ENCODE results near the gene UBA5. TPM values are rescaled to one million over a fixed set of nuclear protein-coding genes. Genes with fewer than 3 reads are reported as not detected.

UBA5 gene
- total and polyA plus RNA-seq, 4 donors: 15.3 to 51.9 (median 36.0) TPM

DNA sequence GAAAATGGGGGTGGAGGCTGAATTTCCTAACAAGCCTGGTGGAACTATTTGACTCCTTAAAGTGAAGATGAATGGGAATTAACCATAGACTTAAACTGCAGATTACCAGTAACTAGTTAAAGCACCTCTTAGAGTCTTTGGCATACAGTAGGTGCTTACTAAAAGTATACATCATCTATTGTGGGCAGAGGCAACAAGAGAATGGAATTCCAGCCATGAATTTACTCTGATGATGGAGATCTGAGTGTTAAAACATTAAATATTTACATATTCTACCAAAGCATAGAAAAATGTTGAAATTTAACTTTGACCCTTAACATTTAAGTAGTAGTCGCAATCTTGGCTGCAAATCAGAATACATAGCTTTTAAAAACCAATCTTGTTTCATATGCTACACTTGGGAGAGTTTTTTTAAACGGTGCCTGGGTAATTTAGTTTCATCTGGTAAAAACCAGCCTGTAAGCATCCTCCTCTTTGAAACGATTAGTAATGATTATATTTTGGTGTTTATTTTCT is 5.2 kb downstream of the UBA5 start:
- H3K4me1 ChIP-seq (ENCODE audit: control insufficient read depth in 4 of 4, insufficient read depth in 4 of 4, low read length in 3 of 4): peaks cover 4 to 25% (median 18%) of the 10 kb centered on the region in 4 donors

DNA sequence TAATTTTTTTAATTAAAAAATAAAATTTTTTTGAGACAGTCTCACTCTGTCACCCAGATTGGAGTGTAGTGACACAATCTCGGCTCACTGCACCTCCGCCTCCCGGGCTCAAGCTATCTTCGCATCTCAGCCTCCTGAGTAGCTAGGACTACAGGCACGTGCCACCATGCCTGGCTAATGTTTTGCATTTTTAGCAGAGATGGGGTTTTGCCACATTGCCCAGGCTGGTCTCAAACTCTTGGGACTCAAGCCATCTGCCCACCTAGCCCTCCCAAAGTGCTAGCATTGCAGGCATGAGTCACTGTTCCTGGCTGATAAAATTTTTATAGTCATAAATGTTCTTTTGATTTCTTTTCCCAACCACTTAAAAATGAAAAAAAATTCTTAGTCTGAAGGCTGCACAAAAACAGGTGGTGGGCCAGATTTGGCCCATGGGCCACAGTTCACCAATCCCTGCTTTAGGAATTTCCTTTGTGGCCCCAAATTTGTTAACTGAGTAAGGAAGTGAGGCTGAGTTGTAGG is 9.2 kb downstream of the UBA5 start:
- no peak overlapping the region for H3K27ac ChIP-seq (ENCODE audit: low read depth in 1 of 2, low read length in 2 of 2)
- peaks cover 0 to 6% (median 5%) of the 10 kb centered on the region in 4 donors for H3K4me1 ChIP-seq (ENCODE audit: control insufficient read depth in 4 of 4, insufficient read depth in 4 of 4, low read length in 3 of 4)
- no peak for TF ChIP-seq FOXA1 (IDR thresholded peaks at IDR 0.05)
- no peak for TF ChIP-seq JUND (IDR thresholded peaks at IDR 0.05)
- no peak for TF ChIP-seq NR2F2 (IDR thresholded peaks at IDR 0.05)
- TF ChIP-seq, protein P1, sequence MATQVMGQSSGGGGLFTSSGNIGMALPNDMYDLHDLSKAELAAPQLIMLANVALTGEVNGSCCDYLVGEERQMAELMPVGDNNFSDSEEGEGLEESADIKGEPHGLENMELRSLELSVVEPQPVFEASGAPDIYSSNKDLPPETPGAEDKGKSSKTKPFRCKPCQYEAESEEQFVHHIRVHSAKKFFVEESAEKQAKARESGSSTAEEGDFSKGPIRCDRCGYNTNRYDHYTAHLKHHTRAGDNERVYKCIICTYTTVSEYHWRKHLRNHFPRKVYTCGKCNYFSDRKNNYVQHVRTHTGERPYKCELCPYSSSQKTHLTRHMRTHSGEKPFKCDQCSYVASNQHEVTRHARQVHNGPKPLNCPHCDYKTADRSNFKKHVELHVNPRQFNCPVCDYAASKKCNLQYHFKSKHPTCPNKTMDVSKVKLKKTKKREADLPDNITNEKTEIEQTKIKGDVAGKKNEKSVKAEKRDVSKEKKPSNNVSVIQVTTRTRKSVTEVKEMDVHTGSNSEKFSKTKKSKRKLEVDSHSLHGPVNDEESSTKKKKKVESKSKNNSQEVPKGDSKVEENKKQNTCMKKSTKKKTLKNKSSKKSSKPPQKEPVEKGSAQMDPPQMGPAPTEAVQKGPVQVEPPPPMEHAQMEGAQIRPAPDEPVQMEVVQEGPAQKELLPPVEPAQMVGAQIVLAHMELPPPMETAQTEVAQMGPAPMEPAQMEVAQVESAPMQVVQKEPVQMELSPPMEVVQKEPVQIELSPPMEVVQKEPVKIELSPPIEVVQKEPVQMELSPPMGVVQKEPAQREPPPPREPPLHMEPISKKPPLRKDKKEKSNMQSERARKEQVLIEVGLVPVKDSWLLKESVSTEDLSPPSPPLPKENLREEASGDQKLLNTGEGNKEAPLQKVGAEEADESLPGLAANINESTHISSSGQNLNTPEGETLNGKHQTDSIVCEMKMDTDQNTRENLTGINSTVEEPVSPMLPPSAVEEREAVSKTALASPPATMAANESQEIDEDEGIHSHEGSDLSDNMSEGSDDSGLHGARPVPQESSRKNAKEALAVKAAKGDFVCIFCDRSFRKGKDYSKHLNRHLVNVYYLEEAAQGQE (IDR thresholded peaks at IDR 0.05): no peak
- WGBS: 98% methylated on average over 5 of the region's 5 CpGs
- H3K9me3 ChIP-seq (ENCODE audit: control insufficient read depth in 4 of 4, low read length in 3 of 4): no peaks in the 10 kb centered on the region
- H3K9ac ChIP-seq (ENCODE audit: low read depth in 1 of 2, low read length in 2 of 2): no peak overlapping the region
- no peaks in the 10 kb centered on the region for H3K27me3 ChIP-seq (ENCODE audit: control insufficient read depth in 4 of 4, insufficient read depth in 4 of 4, low read length in 3 of 4)
- no peak overlapping the region for H3K4me3 ChIP-seq (ENCODE audit: low read depth in 1 of 3, low read length in 3 of 3)
- peaks cover 4 to 32% (median 13%) of the 10 kb centered on the region in 4 donors for H3K36me3 ChIP-seq (ENCODE audit: control insufficient read depth in 4 of 4, insufficient read depth in 3 of 4, low read depth in 1 of 4, low read length in 3 of 4)
- DNase-seq (ENCODE audit: low spot score): no peak

More for the DNA sequence above, 5.2 kb downstream of the UBA5 start:
- TF ChIP-seq NR2F2 (IDR thresholded peaks at IDR 0.05) (no peak), HNF4A (conservative IDR thresholded peaks at IDR 0.05) (peak in 1 of 2 donors; percentile 7)
- no peak for DNase-seq (ENCODE audit: low spot score)
- 48% methylated on average over 3 of the region's 3 CpGs for WGBS
- H3K9me3 ChIP-seq (ENCODE audit: control insufficient read depth in 4 of 4, low read length in 3 of 4): no peaks in the 10 kb centered on the region
- H3K27ac ChIP-seq (ENCODE audit: low read depth in 1 of 2, low read length in 2 of 2): no peak overlapping the region
- no peak overlapping the region for H3K4me3 ChIP-seq (ENCODE audit: low read depth in 1 of 3, low read length in 3 of 3)
- H3K27me3 ChIP-seq (ENCODE audit: control insufficient read depth in 4 of 4, insufficient read depth in 4 of 4, low read length in 3 of 4): no peaks in the 10 kb centered on the region
- H3K36me3 ChIP-seq (ENCODE audit: control insufficient read depth in 4 of 4, insufficient read depth in 3 of 4, low read depth in 1 of 4, low read length in 3 of 4): peaks cover 0 to 11% (median 1%) of the 10 kb centered on the region in 4 donors
- no peak overlapping the region for H3K9ac ChIP-seq (ENCODE audit: low read depth in 1 of 2, low read length in 2 of 2)

DNA sequence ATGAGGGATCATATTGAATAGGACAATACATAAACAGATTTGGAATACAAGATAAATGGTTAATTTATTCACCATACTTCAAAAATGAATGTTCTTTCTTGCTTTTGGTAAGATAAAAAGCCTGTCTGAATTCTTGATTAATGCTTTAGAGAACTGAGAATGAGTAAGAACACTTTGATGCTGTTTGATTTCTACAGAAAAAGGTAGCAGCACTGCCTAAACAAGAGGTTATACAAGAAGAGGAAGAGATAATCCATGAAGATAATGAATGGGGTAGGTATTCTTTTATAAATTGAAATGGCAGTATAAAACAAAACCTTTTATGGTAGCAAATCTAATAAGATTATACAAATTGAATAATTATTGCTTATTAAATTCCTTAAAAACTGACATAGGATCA is 15.3 kb downstream of the UBA5 start:
- H3K36me3 ChIP-seq (ENCODE audit: control insufficient read depth in 4 of 4, insufficient read depth in 3 of 4, low read depth in 1 of 4, low read length in 3 of 4): peaks cover 4 to 51% (median 34%) of the 10 kb centered on the region in 4 donors
- H3K4me3 ChIP-seq (ENCODE audit: low read depth in 1 of 3, low read length in 3 of 3): no peak overlapping the region
- TF ChIP-seq SP1 (IDR thresholded peaks at IDR 0.05): no peak
- TF ChIP-seq NR2F2 (IDR thresholded peaks at IDR 0.05): no peak
- TF ChIP-seq FOXA1 (IDR thresholded peaks at IDR 0.05): no peak
- TF ChIP-seq YY1 (IDR thresholded peaks at IDR 0.05): no peak
- TF ChIP-seq, protein P2, sequence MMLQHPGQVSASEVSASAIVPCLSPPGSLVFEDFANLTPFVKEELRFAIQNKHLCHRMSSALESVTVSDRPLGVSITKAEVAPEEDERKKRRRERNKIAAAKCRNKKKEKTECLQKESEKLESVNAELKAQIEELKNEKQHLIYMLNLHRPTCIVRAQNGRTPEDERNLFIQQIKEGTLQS (IDR thresholded peaks at IDR 0.05): no peak
- TF ChIP-seq RXRA (IDR thresholded peaks at IDR 0.05): no peak
- TF ChIP-seq FOXA2 (IDR thresholded peaks at IDR 0.05): no peak
- TF ChIP-seq, protein P3, sequence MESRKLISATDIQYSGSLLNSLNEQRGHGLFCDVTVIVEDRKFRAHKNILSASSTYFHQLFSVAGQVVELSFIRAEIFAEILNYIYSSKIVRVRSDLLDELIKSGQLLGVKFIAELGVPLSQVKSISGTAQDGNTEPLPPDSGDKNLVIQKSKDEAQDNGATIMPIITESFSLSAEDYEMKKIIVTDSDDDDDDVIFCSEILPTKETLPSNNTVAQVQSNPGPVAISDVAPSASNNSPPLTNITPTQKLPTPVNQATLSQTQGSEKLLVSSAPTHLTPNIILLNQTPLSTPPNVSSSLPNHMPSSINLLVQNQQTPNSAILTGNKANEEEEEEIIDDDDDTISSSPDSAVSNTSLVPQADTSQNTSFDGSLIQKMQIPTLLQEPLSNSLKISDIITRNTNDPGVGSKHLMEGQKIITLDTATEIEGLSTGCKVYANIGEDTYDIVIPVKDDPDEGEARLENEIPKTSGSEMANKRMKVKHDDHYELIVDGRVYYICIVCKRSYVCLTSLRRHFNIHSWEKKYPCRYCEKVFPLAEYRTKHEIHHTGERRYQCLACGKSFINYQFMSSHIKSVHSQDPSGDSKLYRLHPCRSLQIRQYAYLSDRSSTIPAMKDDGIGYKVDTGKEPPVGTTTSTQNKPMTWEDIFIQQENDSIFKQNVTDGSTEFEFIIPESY (IDR thresholded peaks at IDR 0.05): no peak
- TF ChIP-seq, protein P4, sequence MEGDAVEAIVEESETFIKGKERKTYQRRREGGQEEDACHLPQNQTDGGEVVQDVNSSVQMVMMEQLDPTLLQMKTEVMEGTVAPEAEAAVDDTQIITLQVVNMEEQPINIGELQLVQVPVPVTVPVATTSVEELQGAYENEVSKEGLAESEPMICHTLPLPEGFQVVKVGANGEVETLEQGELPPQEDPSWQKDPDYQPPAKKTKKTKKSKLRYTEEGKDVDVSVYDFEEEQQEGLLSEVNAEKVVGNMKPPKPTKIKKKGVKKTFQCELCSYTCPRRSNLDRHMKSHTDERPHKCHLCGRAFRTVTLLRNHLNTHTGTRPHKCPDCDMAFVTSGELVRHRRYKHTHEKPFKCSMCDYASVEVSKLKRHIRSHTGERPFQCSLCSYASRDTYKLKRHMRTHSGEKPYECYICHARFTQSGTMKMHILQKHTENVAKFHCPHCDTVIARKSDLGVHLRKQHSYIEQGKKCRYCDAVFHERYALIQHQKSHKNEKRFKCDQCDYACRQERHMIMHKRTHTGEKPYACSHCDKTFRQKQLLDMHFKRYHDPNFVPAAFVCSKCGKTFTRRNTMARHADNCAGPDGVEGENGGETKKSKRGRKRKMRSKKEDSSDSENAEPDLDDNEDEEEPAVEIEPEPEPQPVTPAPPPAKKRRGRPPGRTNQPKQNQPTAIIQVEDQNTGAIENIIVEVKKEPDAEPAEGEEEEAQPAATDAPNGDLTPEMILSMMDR (IDR thresholded peaks at IDR 0.05; ENCODE audit: low read depth, low read length, missing input control): no peak
- TF ChIP-seq TAF1 (conservative IDR thresholded peaks at IDR 0.05): no peak
- no peak for TF ChIP-seq HNF4A (conservative IDR thresholded peaks at IDR 0.05)
- no peak for TF ChIP-seq EGR1 (IDR thresholded peaks at IDR 0.05; ENCODE audit: low read depth in 2 of 2)
- TF ChIP-seq HNF4G (IDR thresholded peaks at IDR 0.05): no peak
- TF ChIP-seq JUND (IDR thresholded peaks at IDR 0.05): no peak
- TF ChIP-seq GABPA (IDR thresholded peaks at IDR 0.05 in 1 of 2, conservative IDR thresholded peaks at IDR 0.05 in 1 of 2): no peak
- TF ChIP-seq, protein P1 (IDR thresholded peaks at IDR 0.05): no peak

More for the DNA sequence above, 15.3 kb downstream of the UBA5 start:
- H3K4me1 ChIP-seq (ENCODE audit: control insufficient read depth in 4 of 4, insufficient read depth in 4 of 4, low read length in 3 of 4): no peaks in the 10 kb centered on the region
- H3K27me3 ChIP-seq (ENCODE audit: control insufficient read depth in 4 of 4, insufficient read depth in 4 of 4, low read length in 3 of 4): no peaks in the 10 kb centered on the region
- H3K9ac ChIP-seq (ENCODE audit: low read depth in 1 of 2, low read length in 2 of 2): no peak overlapping the region
- DNase-seq (ENCODE audit: low spot score): no peak
- H3K27ac ChIP-seq (ENCODE audit: low read depth in 1 of 2, low read length in 2 of 2): no peak overlapping the region
- no peaks in the 10 kb centered on the region for H3K9me3 ChIP-seq (ENCODE audit: control insufficient read depth in 4 of 4, low read length in 3 of 4)

Data from liver (tissue), 9 donors.